NCI-H1105 (cell line): ENCODE results near the gene MYO1E.
A peak's percentile ranks its signal among the peaks of the same experiment; 100 is the strongest.
"Not testable (repeated sequence)": the region's sequence is repeated elsewhere in the genome, so short reads cannot be mapped to it uniquely, and the experiment has no call there.

ENCODE experiments used
- DNase-seq: peaks from one replicate; lab custom pipeline; 2025; lab: John Stamatoyannopoulos, UW

The MYO1E gene

GRCh38 chr15:59162080-59162479 lies 210.6 kb downstream of the MYO1E start:
- DNase-seq = not testable (repeated sequence)

GRCh38 chr15:59160880-59161593 lies 211.6 kb downstream of the MYO1E start:
- DNase-seq = peak; percentile 80

GRCh38 chr15:59159210-59159609 lies 213.5 kb downstream of the MYO1E start:
- DNase-seq = no peak

DNA sequence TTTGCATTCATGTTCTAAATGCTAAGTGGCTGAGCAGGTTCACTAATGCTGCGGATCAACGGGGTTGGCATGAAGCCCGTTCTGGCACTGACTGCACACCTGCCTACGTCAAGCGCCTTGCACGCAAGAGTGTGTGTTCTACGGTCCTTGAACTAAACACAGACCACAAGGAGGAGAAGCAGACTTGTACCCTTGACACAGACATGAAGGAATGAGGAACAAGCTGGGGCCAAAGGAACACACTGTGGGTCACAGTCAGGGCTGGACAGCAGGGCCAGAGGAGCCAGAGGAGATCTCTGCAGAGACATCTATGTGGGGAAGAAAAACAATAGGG lies 214.0 kb downstream of the MYO1E start:
- DNase-seq = peak; percentile 90

DNA sequence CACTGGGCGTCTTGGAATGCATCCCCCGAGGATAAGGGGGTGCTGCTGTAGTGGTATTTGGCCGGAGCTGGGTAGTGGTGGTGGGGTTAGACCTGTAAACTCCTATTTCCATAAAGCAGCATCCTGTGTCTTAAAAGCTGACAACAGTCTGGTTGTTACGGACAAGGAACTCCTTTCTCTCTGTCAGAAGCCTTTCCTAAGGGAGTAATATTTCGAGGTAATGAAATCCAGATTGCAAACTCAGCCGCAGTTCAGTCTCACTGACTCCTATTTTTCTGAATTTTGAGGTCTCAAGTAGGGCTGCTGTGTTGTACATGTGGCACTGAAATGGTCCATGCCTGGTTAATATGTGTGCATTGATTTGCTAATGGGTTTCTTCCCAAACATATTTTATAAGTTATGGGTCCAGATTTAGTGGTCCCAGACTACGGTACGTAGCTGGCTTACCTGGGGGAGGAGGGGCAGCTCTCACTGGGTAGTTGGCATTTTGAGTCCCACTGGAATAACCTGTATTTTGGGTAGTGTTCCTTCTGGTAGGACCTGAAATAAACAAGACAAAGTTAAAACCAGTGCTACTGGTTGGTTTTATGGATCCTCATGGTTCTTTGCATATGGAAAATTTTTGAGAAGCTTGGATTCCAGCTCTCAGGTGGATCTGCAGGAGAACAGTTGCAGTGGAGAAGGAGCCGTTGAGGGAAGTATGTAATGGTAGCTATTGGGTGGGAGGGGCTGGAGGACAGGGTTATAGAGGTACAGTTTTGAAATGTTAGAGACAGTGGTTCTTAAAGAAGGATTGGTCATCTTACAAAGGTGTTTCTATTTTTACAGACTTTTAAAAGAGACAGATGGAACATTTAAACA lies 214.6 kb downstream of the MYO1E start:
- DNase-seq = no peak

DNA sequence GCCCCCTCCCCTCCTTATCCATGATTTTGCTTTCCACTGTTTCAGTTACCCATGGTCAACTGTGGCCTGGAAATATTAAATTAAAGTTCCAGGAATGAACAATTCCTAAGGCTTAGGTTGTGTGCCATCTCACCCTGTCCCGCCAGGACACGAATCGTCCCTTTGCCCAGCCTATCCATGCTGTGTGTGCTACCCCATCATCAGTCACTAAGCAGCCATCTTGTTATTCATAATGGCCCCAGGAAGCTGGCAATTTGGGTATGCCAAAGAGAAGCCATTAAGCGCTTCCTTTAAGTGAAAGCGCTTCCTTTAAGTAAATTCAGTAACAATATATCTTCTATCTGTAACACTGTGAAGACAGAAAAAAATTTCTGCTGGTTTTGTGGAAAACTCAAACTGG lies 215.3 kb downstream of the MYO1E start:
- DNase-seq = no peak

DNA sequence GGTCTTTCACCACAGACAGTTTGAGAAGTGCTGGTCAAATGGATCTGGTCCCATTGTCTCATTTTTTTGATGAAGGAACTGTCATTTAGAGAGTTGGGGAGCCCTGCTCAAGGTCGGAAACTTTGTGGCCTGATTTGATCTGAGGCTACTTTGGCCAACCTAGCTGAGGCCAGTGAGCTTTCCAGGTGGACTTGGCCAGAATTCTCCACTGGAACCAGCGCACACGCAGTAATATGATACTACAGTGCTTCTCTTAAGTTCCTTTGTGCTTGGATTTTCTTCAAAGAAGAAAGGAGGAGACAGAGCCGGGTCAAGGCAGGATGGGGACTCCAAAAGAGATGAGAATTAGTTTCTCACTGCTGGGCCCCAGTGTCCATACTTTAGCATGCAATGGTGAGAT lies 217.2 kb downstream of the MYO1E start:
- no peak for DNase-seq

DNA sequence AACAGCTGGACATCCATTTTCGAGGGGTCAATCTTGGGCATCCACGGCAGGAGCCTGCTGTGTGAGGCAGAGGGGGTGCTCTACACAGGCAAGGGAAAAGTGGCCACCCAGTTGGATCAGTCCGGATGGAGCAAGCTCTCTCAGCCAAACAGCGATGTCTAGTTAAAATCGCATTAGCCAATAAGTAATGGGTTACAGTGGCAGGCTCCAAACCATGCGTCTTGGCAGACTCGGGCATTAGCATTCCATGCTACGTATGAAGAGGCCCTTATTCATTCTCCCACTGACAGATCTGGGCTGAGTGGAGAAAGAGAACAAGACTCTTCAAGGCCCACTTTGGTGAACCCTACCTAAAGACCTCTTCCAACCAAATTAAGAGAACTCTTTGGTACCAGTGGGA lies 218.4 kb downstream of the MYO1E start:
- DNase-seq = no peak

- DNase-seq = no peak
These were observed 219.2 kb downstream of the MYO1E start for GRCh38 chr15:59153466-59153865.

DNA sequence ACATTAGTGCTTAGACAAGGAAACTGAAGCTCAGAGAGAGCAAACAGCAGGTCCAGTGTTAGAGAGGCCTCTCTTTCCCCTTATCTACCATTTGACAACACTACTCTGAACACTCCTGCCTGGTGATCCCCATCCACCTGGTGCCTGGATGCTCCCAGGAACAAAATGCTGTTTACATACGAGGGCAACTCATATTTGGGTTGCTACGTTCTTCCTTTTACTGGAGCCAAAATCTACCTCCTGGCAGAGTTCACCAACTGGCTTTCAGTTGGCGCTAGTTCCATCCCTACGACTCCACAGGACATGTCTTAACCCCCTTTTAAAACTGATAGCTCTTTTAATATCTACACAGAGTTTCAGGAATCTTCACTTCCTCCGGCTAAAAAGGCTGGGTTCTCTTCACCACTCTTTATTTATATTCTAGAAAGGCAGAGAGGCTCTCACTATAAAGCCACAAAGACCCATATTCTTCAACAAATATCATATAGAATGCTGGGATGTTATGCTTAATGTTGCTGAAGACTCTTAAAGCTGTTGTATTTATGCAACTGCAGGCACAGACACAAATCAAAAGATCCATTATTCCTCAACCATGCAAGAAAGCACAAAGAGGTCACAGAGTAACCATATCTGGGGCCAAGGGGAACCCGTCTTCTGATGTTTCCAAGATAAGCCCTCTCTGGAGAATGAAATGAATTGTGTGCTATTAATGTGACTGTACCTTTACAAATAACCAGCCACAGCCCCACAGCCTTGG lies 219.8 kb downstream of the MYO1E start:
- no peak for DNase-seq

GRCh38 chr15:59150185-59150584 lies 222.5 kb downstream of the MYO1E start:
- DNase-seq = no peak

GRCh38 chr15:59148153-59148833 lies 224.4 kb downstream of the MYO1E start:
- DNase-seq = no peak

DNA sequence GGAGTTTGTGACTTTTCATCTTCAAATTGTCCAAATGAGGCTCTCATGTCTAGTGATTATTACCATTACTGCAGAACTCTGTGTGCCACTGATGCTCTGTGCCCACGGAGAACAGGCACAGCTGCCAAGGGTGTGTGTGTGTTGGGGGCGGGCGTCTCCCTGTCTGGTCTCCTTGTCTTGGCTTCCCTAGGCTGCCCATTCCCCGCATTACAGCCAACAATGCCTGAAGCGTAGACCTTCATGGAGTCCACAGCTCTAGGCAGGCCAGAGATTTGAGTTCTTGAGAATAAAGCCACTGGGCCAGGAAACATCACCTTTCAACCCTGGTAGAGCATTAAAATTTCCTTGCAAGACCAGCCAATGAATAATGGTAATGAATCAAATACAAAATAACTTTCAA lies 225.0 kb downstream of the MYO1E start:
- DNase-seq = no peak

DNA sequence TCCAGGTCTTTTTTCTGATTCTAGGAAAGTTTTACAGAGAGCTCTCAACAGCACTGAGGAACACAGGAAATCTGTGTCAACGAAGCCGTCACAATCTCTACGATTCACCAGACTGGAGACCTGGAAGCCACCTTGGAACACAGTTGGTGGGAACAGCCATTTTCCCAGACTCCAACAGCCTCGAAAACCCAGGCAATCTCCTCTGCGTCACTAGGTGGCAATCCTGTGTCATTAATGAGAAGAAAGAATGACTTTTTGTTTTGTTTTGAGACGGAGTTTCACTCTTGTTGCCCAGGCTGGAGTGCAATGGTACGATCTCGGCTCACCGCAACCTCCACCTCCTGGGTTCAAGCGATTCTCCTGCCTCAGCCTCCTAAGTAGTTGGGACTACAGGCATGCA lies 228.1 kb downstream of the MYO1E start:
- not testable (repeated sequence) for DNase-seq

DNA sequence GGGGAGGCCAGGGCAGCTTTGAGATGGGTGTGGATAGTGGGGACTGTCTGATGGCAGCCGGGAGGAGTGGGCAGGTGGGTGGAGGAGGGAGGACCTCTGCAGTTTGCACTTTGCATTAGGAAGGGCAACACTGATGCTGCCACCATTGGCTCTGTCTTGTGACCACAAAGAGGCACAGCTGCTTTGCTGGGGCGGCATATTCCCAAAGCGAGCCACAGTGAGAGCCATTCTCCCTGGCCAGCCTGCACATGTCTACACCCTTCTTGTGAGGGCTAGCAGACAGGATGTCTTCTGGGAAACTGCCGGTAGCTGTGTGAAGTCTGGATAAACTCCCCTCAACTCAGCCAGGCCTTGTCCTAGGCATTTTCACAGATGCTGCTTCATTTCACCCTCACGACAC lies 229.4 kb downstream of the MYO1E start:
- no peak for DNase-seq

DNA sequence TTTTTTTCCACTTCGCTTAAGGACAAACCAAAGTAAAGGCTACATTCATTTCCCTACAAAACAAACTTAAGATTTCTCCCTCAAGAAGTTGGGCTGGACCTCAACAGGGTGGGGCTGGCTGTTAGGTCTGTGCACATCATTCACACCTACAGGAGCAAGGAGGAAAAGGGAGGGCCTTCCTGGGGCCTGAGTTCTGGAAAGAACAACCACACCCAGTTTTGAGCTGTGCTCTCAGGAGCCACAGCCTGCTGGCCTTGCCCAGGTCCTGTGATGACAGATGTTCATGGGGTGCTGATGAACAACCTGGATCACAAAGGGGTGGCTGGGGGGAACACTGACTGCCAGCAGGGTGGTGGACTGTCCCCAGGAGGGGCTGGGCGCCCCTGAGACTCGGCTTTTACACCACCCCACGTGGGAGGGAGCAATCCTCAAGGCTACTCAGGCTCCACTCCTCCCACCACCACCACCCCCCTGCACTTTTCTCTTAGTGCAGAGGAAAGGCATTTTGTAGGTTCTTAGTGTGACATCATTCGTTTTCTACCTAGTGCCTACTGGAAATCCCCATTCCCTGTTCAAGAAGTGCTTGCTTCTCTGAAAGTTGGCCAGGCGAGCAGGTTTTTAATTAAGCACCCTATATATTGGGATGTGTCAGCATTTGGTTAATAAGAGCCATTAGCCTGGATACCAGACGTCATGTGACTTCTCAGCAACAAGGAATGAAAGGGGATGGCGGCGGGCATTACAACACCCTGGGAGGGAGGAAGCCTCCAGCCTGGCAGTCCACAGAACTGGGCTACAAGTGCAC lies 232.0 kb downstream of the MYO1E start:
- DNase-seq = no peak

GRCh38 chr15:59138243-59138642 lies 234.4 kb downstream of the MYO1E start:
- peak; percentile 39 for DNase-seq

DNA sequence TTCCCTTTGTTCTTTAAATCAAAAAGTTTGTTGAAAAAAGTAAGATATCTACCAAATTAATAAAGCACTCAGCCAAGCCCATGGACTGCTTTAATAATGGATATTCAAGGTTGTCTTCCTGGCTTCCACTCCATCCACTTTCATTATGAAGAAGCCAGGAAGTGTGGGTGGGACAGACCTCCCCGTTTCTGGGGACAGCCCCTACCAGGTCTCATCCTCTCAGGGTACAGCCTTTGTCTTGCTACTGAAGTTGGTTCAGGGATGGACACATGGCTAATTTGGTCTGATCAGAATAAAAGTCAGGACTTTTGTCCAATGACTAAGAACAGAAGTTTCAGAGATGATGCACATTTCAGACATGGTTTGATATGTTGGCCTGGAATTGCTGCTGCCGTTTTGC lies 235.1 kb downstream of the MYO1E start:
- DNase-seq = no peak

DNA sequence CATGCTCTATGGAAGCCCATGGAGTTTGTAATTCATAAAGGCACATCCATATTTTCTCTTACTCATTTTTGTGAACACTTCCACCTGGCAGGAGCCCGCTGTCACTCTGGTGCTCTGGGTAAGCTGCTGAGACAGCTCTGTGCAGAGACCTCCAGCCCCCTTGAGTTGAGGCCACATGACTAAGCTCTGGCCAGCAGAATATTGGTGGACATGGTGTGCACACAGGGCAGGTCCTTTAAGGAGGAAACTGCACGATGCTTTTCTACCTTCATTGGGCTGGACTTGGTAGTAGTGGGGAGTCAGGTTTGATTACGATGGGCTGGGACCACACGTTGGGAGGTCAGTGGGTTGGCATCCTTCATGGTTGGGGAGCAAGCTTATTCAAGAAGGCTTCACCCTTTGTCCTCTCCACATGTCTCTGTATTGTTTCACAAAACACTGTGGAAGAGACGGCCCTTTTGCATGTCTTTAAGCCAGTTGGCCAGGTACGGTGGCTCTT lies 238.7 kb downstream of the MYO1E start:
- DNase-seq = no peak

GRCh38 chr15:59131969-59132562 lies 240.6 kb downstream of the MYO1E start:
- DNase-seq = no peak

DNA sequence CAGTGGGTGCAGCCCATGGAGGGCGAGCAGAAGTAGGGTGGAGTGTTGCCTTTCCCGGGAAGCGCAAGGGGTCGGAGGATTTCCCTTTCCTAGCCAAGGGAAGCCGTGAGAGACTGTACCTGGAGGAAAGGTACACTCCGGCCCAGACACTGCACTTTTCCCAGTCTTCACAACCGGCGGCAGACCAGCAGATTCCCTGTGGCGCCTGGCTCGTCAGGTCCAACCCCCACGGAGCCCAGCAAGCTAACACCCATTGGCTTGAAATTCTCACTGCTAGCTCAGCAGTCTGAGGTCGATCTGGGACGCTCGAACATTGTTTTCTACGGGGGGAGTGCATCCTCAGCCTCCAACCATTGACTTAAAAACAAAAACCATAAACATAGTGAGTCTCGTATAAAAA lies 241.2 kb downstream of the MYO1E start:
- no peak for DNase-seq
